K562 (cell line): Measurements from ENCODE around the gene HES5. TPM values are rescaled to one million over a fixed set of nuclear protein-coding genes. Genes with fewer than 3 reads are reported as not detected.
A peak's percentile ranks its signal among the peaks of the same experiment; 100 is the strongest.

Experiments
- CHD4 ChIP-seq: fragments of 200-600 bp; sonication (generic); IDR thresholded peaks from 3 replicates; pipeline ENCODE4 v1.6.1; 2012; ENCODE audit warnings: low read depth, mild to moderate bottlenecking, mixed read lengths, low read length, inconsistent platforms; ENCODE audit not compliant: insufficient read depth, insufficient replicate concordance, poor library complexity, severe bottlenecking
- CTCF ChIP-seq, 3 experiments: IDR thresholded peaks in 2 of 3; conservative IDR thresholded peaks in 1 of 3; 2 replicates each; pipeline ENCODE4 v1.5.1; 2011 to 2012; ENCODE audit warnings: low read length in 3 of 3, mild to moderate bottlenecking in 3 of 3, control low read depth in 2 of 3, improper control_type of control experiment in 1 of 3, inconsistent platforms in 1 of 3, low read depth in 1 of 3, mixed read lengths in 1 of 3, moderate library complexity in 1 of 3; ENCODE audit not compliant: insufficient read depth in 2 of 3
- GABPB1 ChIP-seq: sonication (generic); formaldehyde crosslinking; IDR thresholded peaks from 2 replicates; pipeline ENCODE4 v1.8.0; 2022; ENCODE audit warnings: mild to moderate bottlenecking, missing genetic modification reagents
- JUN ChIP-seq, 2 experiments: sonication (generic) in 1 of 2; formaldehyde crosslinking in 1 of 2; IDR thresholded peaks; 2 replicates each; pipeline versions ENCODE4 v1.6.1 to v1.8.0; 2012 to 2022; ENCODE audit warnings: borderline replicate concordance in 2 of 2, mild to moderate bottlenecking in 2 of 2, improper control_type of control experiment in 1 of 2, low read depth in 1 of 2, low read length in 1 of 2, missing genetic modification reagents in 1 of 2
- JUNB ChIP-seq: fragments of 450-650 bp; formaldehyde crosslinking; conservative IDR thresholded peaks from 2 replicates; pipeline ENCODE4 v1.4.0; 2020; ENCODE audit warnings: mild to moderate bottlenecking
- MBD2 ChIP-seq: sonication (generic); IDR thresholded peaks from 2 replicates; pipeline ENCODE4 v1.6.1; 2016; ENCODE audit warnings: low read depth, borderline replicate concordance
- NCOA1 ChIP-seq: fragments of 450-650 bp; IDR thresholded peaks from 2 replicates; pipeline ENCODE4 v1.6.1; 2016; ENCODE audit warnings: low read depth
- NR1H2 ChIP-seq: sonication (generic); formaldehyde crosslinking; IDR thresholded peaks from 2 replicates; pipeline ENCODE4 v1.4.0; 2020; ENCODE audit warnings: mild to moderate bottlenecking, missing genetic modification reagents
- RAD51 ChIP-seq: fragments of 450-650 bp; IDR thresholded peaks from 2 replicates; pipeline ENCODE4 v1.7.1; 2016; ENCODE audit warnings: low read depth, mild to moderate bottlenecking, borderline replicate concordance
- RBBP5 ChIP-seq: fragments of 200-600 bp; sonication (generic); IDR thresholded peaks from 2 replicates; pipeline ENCODE4 v1.6.1; 2012; ENCODE audit warnings: borderline replicate concordance, mild to moderate bottlenecking, low read length, control low read depth, inconsistent platforms; ENCODE audit not compliant: insufficient read depth, poor library complexity, severe bottlenecking
- SIX5 ChIP-seq, 2 experiments: IDR thresholded peaks; 2 replicates each; pipeline ENCODE4 v1.6.1; 2011; ENCODE audit warnings: low read length in 2 of 2, borderline replicate concordance in 1 of 2, low read depth in 1 of 2, mild to moderate bottlenecking in 1 of 2, moderate library complexity in 1 of 2; ENCODE audit not compliant: insufficient read depth in 1 of 2
- SNIP1 ChIP-seq: fragments of 450-650 bp; IDR thresholded peaks from 2 replicates; pipeline ENCODE4 v1.7.1; 2017; ENCODE audit warnings: low read depth, mild to moderate bottlenecking
- XRCC4 ChIP-seq: IDR thresholded peaks from one replicate; pipeline ENCODE4 v1.6.1; 2011; ENCODE audit not compliant: insufficient read depth, insufficient read length; ENCODE audit errors: extremely low read depth
- ZNF197 ChIP-seq: fragments of 200-800 bp; sonication (Bioruptor generic); IDR thresholded peaks from 2 replicates; pipeline ENCODE4 v1.6.1; 2016; ENCODE audit warnings: low read depth, missing genetic modification characterization, missing compliant biosample characterization
- ZNF589 ChIP-seq: fragments of 200-800 bp; sonication (Bioruptor generic); IDR thresholded peaks from 2 replicates; pipeline ENCODE4 v1.6.1; 2016; ENCODE audit warnings: low read depth, missing genetic modification characterization, missing compliant biosample characterization
- ZNF609 ChIP-seq: sonication (generic); formaldehyde crosslinking; IDR thresholded peaks from 2 replicates; pipeline ENCODE4 v1.8.1; 2023; ENCODE audit warnings: missing genetic modification reagents, mild to moderate bottlenecking, borderline replicate concordance
- ZNF655 ChIP-seq: fragments of 250-450 bp; sonication (Bioruptor Pico); IDR thresholded peaks from 2 replicates; pipeline ENCODE4 v1.5.0; 2021
- ZNF780A ChIP-seq: fragments of 250-450 bp; sonication (Bioruptor Pico); IDR thresholded peaks from 2 replicates; pipeline ENCODE4 v1.5.0; 2021; ENCODE audit warnings: mild to moderate bottlenecking
- polyA plus RNA-seq, 8 experiments: library from polyadenylated mRNA; depleted of rRNA in 4 of 8; stranded (reverse) in 5 of 8; unstranded in 3 of 8; fragments of >200 nt; fragmentation: Nextera tagmentation in 2 of 8; fragmentation: Illumina TruSeq in 1 of 8; extraction: Ambion mirVana in 2 of 8; extraction: Trizol in 1 of 8; gene quantifications; 2 replicates each; pipeline versions ENCODE4 v1.2.1 to v1.2.3, GENCODE V29; 2011 to 2014; ENCODE audit warnings: inconsistent platforms in 1 of 8, missing spikeins in 1 of 8
- total RNA-seq, 7 experiments: library from RNA; depleted of rRNA in 6 of 7; stranded (reverse); fragments of >200 nt in 6 of 7; fragmentation: Illumina TruSeq in 2 of 7; extraction: Trizol in 2 of 7; gene quantifications; 2 replicates each; pipeline versions ENCODE4 v1.2.1 to v1.2.3, GENCODE V29; 2011 to 2021; ENCODE audit warnings: low replicate concordance in 1 of 7

Gene HES5
- total and polyA plus RNA-seq, 9 of the 15 experiments (the other 6 are each of a cell fraction or from before 2014, with no cell fraction given), result not detected

- no peak for TF ChIP-seq ZNF609 (CRISPR knock-in tag)
- no peak for TF ChIP-seq ZNF655 (CRISPR knock-in tag)
- TF ChIP-seq NR1H2, result no peak
- TF ChIP-seq GABPB1, result peak; percentile 9; the same call in 1 of the 2 replicates
- peak; percentile 24 for TF ChIP-seq RBBP5
- no peak for TF ChIP-seq SNIP1
- TF ChIP-seq CTCF (IDR thresholded peaks at IDR 0.05 in 2 of 3, conservative IDR thresholded peaks at IDR 0.05 in 1 of 3; ENCODE audit: insufficient read depth in 2 of 3, low read depth in 1 of 3, low read length in 3 of 3), result no peak
- no peak for TF ChIP-seq ZNF589 (CRISPR knock-in tag)
- TF ChIP-seq JUN (IDR thresholded peaks at IDR 0.05; ENCODE audit: borderline replicate concordance, low read depth, low read length), result 0 out of 2 replicates have a peak, but pooled peaks have one; percentile 2
- no peak for TF ChIP-seq JUN (CRISPR knock-in tag; IDR thresholded peaks at IDR 0.05; ENCODE audit: borderline replicate concordance)
- TF ChIP-seq RAD51, result peak; percentile 40; the same call in 1 of the 2 replicates
- TF ChIP-seq CHD4, result peak; percentile 74
- no peak for TF ChIP-seq NCOA1
- TF ChIP-seq SIX5 (IDR thresholded peaks at IDR 0.05; ENCODE audit: borderline replicate concordance in 1 of 2, insufficient read depth in 1 of 2, low read depth in 1 of 2, low read length in 2 of 2), result no peak
- TF ChIP-seq MBD2, result peak; percentile 36; the same call in 1 of the 2 replicates
- TF ChIP-seq ZNF780A (CRISPR knock-in tag), result no peak
- no peak for TF ChIP-seq XRCC4
- TF ChIP-seq ZNF197, result peak; percentile 55
- TF ChIP-seq JUNB, result no peak
Measured at GRCh38 chr1:2544093-2544874, 14.2 kb upstream of the HES5 start (continued).
